ENCODE measurements around the gene DCDC1. TPM values are rescaled to one million over a fixed set of nuclear protein-coding genes. Genes with fewer than 3 reads are reported as not detected.

Gene DCDC1, protein sequence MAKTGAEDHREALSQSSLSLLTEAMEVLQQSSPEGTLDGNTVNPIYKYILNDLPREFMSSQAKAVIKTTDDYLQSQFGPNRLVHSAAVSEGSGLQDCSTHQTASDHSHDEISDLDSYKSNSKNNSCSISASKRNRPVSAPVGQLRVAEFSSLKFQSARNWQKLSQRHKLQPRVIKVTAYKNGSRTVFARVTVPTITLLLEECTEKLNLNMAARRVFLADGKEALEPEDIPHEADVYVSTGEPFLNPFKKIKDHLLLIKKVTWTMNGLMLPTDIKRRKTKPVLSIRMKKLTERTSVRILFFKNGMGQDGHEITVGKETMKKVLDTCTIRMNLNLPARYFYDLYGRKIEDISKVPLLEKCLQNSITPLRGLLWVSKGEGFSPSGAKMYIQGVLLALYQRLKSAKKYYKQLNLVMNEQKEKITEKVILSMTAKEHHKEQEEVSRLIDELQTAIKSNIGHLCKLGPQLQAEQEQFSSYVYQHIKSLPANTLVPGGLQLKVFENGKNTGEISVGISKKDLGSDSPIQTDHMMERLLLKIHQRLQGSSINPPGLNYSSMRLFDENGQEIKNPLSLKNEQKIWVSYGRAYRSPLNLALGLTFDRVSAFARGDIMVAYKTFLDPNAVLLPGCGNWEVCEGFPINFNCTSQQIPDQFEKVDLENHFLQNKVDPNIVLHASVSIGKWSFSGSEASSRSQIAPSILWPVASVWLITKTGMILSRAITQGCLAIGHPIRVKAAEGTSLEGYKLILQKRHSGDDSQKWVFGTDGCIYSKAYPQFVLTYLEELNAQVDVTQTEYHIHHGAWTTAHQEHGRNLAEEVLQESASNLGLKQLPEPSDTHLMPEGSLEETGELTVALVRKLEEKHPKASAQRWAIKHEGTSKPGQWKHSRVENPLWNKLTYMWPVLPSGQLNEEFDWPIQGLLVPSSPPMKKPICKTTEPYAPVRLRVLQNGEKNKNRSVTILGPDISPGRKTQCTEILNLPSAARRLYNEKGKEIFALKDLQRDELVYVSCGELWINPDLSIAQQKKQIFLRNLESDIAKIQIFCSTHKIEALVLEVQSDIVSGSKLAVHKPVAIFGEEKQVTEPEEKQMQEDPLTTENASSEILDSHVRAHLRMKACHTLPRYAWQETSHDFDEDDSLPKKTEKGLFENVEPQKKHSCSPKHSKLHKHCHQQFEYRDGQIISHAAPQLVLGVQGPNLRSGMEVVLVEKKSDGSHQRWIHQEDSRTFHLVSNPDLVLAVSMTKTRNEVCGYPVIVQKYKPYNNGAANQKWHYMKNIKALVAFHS (N-terminal part only)
- under 1 TPM; 0.21 to 0.27 TPM for total RNA-seq

DNA sequence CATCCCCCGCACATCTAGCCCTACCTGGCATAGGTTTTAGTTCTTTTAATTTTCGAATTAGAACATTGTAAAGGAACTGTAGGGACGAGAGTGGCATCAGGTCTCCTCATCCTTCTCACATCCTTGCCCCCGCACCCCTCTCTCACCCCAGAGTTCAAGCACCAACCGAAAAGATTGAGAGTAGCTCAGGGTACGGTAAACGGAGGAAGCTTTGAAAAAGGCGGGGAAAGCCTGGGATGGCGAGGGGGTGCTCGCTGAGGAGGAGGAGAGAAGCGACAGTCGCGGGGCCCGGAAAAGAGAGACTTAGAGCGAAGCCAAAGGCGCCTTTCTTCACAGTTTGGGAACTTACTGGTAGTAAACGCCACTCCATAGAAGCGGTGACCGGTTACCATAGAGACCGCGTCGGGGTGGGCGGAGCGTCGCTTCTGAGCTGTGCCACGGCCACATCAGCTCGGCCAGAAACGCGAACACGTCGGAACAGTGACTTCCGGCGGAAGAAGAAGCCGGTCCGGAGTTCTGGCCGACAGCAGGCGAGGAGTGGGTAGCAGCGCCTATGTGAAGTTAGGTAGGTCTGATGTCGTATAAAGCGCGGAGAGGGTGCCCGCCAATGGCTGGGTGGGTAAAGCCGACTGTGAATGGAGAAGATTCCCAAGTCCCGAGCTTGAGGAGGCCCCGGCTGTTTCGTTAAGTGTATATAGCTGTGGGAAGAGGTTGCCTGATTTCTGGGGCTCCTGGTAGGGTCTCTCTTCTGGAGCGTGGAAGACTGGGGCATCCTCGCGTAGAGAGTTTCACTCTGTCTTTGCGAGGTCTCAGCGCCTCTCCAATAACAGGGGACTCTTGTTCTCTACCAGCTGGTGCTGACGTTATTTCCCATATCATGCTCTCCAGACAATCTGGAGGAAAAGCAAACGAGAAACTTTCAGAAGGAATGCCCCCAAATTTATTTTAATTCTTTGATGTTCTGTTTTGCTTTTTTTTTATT, at the start of gene DCDC1, which contains the start of gene DNAJC24:
DCDC1 (minus strand) TSS at position 392 of the 982 bp plus-strand sequence. CDS start 41,459 bp downstream, outside the sequence.
DNAJC24 (plus strand) TSS at position 513 of the 982 bp plus-strand sequence. CDS start 889 bp downstream, outside the sequence.
- POLR2A ChIA-PET, result interaction anchor here (0.9 kb wide), 1 partner anchor 721 kb away, joined by 3 read pairs; the partner anchor contains the start of gene RCN1
- CTCF ChIA-PET, result interaction anchor here (0.9 to 1.1 kb wide), 2 partner anchors 28 to 129 kb away, joined by 3 to 4 read pairs; no protein-coding TSS in a partner anchor

DNA sequence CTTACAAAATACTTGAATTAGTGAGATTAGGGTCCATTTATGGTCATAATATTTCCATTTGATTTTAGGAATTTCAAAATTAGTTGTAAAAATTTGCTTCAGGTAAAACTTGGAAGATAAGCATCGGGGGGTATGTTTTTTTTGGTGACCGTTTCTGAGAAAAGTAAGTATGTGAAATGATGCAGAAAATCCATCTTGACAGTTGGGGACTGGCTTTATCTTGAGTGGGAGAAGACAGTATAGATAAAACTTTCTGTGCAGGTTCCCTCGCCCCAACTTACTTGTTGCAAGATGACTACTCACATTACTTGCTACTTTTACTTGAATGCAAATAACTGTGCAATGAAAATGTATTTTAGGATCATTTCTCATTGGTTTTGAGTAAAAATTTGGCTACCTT, 49.6 kb upstream of the DCDC1 start:
- ChIA-PET CTCF (no interaction called here), POLR2A (interaction anchor here (0.6 kb wide), 1 partner anchor 122 kb away, joined by 4 read pairs; no protein-coding TSS in a partner anchor)

DNA sequence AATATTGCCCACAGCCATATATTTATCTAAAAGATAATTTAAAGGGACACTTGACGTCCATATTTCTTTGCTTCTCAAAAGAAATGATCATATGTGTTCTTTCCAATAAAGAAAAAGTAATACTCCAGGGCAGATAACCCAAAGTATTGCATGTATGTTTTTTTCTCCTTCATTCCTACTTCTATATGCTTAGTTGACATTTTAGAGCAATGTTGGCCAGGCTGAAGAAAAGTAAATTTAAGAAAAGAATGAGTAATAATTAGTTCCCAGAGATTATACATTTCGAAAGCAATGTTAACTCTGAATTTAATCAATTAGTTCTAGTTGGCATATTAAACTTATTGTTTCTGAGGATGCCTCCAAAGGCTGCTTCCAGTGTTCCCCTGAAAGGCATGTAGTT, 48.3 kb upstream of the DCDC1 start:
- CTCF ChIA-PET, result interaction anchor here (1.1 kb wide), 1 partner anchor 245 kb away, joined by 3 read pairs; no protein-coding TSS in a partner anchor
- POLR2A ChIA-PET, result no interaction called here

DNA sequence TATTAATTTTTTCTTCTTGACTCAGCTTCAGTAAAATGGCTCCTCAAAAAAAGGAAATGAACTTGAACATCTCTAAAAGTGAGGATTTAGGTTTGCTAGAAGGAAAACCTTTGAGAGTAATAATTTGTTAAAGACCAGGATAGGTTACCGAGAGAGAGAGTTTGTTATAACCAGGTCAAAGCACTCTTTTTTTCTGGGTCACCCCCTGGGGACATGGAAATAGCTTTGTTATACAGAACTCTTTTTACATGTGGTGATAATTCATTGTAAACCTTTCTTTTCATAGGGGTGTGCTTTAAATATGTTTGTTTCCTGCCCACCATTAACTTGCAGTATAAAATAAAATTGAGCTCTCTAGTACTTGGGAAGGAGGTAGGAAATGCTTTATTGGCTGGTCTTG, 47.8 kb upstream of the DCDC1 start:
- ChIA-PET POLR2A (no interaction called here), CTCF (interaction anchor here (1.1 kb wide), 1 partner anchor 245 kb away, joined by 3 read pairs; no protein-coding TSS in a partner anchor)

DNA sequence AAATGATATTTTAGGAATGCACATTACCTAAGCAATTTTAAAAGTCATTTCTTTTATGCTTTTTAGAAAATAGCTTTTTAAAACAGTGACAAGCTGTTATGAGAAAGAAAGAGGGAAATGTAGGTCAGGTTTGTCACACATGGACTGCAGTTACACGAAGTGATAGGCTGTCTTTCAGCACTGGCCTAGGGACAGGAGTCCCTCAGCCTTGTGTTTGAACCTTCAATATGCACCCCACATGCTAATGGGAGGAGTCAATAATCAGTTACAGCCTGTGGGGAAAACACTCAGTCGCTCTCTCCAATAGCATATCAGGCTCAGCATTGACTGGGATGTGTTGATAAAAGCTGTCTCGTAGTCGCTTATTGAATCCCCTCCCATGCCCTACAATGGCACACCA, 45.9 kb upstream of the DCDC1 start:
- POLR2A ChIA-PET, result no interaction called here
- CTCF ChIA-PET, result interaction anchor here (0.7 kb wide), 1 partner anchor 61 kb away, joined by 3 read pairs; no protein-coding TSS in a partner anchor

DNA sequence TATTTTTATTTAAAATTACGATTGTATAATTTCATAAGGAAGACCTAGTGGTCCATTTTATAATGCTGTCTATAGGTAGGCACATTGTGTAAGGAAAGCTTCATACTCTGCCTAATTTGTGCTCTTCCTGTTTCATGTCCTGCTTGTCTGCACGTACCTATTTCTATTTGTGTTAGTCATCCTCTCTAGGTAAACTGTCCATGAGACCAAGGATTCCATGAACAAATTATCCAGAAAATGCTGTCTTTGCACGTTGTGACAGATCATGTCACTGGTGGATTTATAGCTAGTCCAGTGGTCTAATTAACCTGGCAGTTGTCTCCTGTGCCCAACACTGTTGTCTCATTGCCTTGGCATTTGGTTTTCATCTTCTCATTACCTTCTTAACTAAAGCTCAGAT, 44.8 kb upstream of the DCDC1 start:
- CTCF ChIA-PET, result no interaction called here
- POLR2A ChIA-PET, result no interaction called here

DNA sequence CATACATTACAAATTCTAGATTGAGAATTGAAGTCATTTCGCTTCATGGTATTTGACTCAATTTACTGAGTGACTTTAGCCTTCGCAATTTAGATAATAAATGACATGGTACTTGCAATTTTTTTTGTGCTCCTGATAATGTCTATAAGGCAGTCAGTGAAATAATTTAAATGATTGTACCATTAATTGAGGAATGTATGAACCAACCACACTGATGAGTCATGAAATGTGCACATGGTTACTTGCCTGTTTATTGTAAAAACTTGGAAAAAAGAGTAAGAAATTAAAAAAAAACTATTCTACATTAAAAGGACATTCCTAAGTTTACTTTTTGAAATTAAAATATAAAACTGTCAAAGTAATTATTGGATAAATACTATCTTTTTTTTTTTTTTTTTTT, 43.4 kb upstream of the DCDC1 start:
- ChIA-PET POLR2A (no interaction called here), CTCF (interaction anchor here (0.6 kb wide), 1 partner anchor 104 kb away, joined by 3 read pairs; no protein-coding TSS in a partner anchor)

DNA sequence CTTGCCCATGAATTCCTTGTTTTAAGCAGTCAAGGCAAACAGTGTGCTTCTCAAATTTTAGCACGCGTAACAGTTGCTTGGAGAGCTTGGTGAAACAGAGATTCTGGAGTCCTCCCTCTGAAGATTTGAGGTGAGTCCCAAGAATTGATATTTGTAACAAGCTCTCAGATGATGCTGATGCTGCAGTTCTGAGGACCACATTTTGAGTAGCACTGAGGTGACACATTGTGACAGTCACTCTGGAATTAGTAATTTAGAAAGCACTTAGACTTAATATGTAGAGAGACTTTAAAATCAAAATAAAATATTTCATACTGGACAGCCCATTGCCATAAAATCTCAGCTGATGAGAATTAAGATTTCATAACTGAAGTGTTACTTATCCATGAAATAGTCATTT, 38.7 kb upstream of the DCDC1 start:
- ChIA-PET CTCF (no interaction called here), POLR2A (no interaction called here)

DNA sequence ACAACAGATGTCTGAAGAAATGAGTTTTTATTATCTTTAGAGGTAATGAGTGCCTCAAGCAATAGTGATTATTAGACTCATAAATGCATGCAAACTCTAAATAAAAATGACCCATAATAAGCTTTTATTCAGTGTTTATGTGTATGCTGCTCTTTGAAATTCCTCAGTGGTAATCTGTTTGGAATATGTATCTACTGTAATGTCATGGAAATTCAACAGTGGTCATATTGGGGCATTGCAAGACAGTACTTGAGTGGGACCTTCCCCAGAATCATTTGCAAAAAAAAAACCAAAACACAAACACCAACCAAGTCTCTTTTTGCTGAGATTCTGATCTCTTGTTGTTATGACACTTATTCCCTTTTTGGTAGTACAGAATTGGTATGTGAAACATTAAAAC, 35.1 kb upstream of the DCDC1 start:
- POLR2A ChIA-PET, result no interaction called here
- CTCF ChIA-PET, result interaction anchor here (0.7 kb wide), 1 partner anchor 502 kb away, joined by 3 read pairs; no protein-coding TSS in a partner anchor

DNA sequence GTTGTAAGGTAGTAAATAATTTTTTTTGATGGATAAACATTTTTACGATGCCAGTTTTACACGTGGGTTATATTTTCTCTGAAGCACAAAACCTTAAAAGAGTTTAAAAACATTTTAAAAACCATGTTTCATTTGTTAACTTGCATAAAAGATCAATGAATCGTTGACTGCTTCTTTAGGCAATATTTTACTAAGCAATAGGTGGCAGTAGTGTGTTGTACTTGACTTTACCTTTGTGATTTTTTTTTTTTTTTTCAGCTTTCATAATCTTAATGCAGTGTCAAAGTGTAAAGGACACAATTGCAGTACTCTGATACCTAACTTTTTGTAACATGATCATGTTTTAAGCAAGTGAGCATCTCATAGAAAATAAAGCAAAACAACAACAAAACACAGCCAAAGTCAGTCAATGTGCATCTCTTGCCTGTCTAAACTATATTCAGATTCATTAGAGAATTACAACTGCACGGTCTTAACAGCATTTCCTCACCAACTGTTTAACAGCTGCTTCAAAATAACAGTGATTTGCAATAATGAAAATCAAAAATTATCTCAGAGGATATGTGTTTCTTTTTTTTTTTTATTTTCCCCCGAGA, 27.8 kb upstream of the DCDC1 start:
- POLR2A ChIA-PET, result interaction anchor here (0.6 kb wide), 1 partner anchor 32 kb away, joined by 3 read pairs; no protein-coding TSS in a partner anchor
- CTCF ChIA-PET, result no interaction called here

DNA sequence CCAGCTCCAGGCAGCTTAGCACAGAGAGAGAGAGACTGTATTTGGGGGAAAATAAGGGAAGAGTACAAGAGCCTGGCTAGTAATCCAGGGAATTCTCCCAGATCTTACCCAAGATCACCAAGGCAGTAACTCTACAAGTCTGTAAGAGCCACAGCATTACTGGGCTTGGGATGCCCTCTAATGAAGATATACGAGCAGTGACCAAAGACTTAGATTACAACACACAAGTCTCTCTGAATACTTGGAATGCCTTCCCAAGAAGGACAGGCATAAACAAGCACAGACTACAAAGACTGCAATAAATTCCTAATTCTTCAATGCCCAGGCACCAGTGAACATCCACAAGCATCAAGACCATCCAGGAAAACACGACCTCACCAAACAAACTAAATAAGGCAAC, 17.8 kb upstream of the DCDC1 start:
- ChIA-PET POLR2A (no interaction called here), CTCF (no interaction called here)

DNA sequence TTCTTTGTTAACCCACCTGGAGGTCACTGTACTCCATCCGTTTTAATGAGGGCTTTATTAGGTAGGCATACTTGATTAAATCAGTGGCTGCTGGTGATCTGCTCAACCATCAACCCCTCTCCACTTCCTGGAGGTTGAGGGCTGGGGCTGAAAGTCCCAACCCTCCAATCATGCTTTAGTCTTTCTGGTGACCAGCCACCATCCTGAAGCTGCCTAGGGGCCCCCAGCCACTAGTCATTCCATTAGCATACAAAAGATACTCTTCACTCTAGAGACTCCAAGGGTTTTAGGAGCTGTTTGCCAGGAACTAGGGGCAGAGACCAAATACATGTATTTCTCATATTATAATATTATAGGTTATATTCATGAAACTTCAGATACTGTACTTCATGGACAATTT, 13.6 kb upstream of the DCDC1 start:
- ChIA-PET CTCF (no interaction called here), POLR2A (no interaction called here)

DNA sequence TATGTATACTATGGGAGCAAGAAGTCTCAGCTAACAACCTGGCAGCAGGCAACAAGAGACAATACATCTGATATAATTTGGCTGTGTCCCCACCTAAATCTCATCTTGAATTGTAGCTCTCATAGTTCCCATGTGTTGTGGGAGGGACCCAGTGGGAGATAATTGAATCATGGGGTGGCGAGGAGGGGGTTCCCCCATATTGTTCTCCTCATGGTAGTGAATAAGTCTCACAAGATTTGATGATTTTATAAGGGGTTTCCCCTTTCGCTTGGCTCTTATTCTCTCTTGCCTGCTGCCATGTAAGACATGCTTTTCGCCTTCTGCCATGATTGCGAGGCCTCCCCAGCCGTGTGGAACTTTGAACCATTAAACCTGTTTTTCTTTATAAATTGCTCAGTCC, 6.3 kb upstream of the DCDC1 start:
- CTCF ChIA-PET, result no interaction called here
- POLR2A ChIA-PET, result no interaction called here

DNA sequence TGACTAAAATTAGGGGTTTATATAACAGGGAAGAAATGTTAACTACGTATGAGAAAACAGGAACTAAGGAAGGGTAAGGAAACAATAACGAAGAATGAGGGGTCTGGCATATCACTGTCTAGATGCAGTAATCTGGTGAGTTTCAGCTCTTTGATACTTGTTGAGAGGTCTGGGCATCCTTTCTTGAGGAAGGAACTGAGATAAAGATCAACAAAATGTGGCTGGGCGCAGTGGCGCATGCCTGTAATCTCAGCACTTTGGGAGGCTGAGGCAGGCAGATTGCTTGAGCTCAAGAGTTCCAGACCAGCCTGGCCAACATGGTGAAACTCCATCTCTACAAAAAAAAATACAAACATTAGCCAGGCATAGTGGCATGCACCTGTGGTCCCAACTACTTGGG, 2.7 kb downstream of the DCDC1 start:
- ChIA-PET CTCF (no interaction called here), POLR2A (no interaction called here)

DNA sequence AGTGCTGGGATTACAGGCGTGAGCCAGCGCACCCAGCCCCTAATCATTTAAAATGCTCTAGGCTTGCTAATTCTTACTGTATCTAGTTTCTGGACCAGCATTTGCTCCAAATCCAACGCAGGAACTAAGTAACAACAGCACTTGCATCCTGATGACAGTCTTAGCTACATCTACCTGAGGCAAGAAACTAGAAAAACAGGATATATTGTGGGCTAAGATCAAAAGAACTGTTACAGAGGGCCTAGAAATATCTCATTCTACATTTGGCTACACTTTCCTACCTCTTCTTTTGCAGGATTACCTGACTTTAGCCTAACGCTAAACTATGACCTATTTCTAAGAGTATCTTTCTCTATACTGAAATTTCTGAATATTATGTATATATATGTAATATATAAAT, 7.8 kb downstream of the DCDC1 start:
- CTCF ChIA-PET, result no interaction called here

DNA sequence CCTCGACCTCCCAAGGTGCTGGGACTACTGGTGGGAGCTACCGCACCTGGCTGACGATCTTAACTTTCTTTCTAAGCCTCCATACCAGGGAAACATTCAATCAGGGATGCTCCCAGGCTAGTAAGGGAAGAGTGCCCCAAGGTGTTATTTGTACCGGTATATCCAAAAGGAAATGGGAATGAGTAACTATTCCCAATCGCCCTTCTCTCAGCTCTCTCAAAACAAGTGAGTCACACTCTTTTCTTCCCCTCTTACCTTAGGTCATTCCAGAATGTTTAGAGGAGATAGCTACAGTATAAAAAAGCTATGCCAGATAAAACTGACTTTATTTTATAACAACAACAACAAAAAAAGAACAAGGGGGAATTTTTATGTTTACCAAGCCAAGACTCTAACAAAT, 13.7 kb downstream of the DCDC1 start:
- ChIA-PET CTCF (no interaction called here), POLR2A (no interaction called here)

More for the DNA sequence above, 7.8 kb downstream of the DCDC1 start:
- POLR2A ChIA-PET, result no interaction called here

DNA sequence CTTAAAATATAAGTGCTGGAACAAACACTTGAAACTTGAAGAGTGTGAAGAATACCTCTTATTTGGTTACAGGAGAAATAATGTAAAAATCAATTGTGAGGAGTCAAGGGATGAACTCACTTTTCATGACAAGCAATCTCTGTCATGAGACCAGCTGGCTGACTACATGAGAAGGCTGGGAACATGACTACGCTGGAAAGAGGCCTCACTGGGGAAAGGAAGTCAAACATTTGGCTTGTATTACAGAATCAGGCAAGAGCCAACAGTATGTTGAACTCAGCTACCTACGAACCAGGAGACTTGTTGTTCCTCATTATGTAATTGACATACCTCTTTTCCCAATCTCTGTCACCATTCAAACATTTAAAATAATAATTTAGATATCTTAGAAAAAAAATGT, 14.4 kb downstream of the DCDC1 start:
- CTCF ChIA-PET, result no interaction called here
- POLR2A ChIA-PET, result no interaction called here

DNA sequence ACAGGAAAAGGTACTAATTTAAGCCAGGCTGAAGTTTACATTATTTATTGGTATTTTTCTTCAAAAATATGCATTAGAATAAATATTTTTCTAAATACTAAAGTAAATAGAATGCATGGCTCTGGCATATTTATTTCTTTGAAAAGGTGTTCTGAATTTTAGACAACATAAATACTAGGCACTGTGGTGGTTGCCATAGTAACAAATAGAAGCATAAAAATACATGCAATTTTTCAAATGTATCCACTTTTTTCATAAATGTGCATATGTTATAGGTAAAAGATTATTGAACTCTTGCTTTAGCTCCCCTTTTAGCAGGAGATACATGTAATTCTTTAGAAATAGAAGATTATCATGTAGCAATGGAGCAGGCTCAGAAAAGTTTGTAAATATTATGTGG, 18.4 kb downstream of the DCDC1 start:
- ChIA-PET POLR2A (no interaction called here), CTCF (no interaction called here)

All from activated CD8-positive, alpha-beta memory T cell treated with anti-CD3 and anti-CD28 coated beads for 36 hours (primary cell).